Ecto neural progenitor cell (in vitro differentiated cells): ENCODE data around the gene RCN1.
"Not testable (repeated sequence)": the region's sequence is repeated elsewhere in the genome, so short reads cannot be mapped to it uniquely, and the experiment has no call there.

Source experiments
- DNase-seq: peaks from one replicate; pipeline ENCODE4 v3.0.0-alpha.2; 2018; ENCODE audit warnings: low spot score

The RCN1 gene

GRCh38 chr11:32079553-32079952 lies 11.3 kb upstream of the RCN1 start:
- DNase-seq = no peak

GRCh38 chr11:32080361-32080980 lies 10.4 kb upstream of the RCN1 start:
- no peak for DNase-seq

- DNase-seq = no peak
These were observed 9.7 kb upstream of the RCN1 start for GRCh38 chr11:32081129-32081641.

- DNase-seq = no peak
These were observed 9.0 kb upstream of the RCN1 start for GRCh38 chr11:32081901-32082300.

- DNase-seq = no peak
These were observed 8.4 kb upstream of the RCN1 start for GRCh38 chr11:32082346-32082986.

- no peak for DNase-seq
These were observed 3.3 kb upstream of the RCN1 start for GRCh38 chr11:32087597-32087996.

- no peak for DNase-seq
These were observed 2.5 kb upstream of the RCN1 start for GRCh38 chr11:32088117-32088941.

GRCh38 chr11:32092581-32093170 lies 1.8 kb downstream of the RCN1 start:
- DNase-seq = no peak

- no peak for DNase-seq
These were observed 4.0 kb downstream of the RCN1 start for GRCh38 chr11:32094923-32095322.

- no peak for DNase-seq
These were observed 7.4 kb downstream of the RCN1 start for GRCh38 chr11:32098142-32098903.

GRCh38 chr11:32099516-32099915 lies 8.6 kb downstream of the RCN1 start:
- no peak for DNase-seq

- no peak for DNase-seq
These were observed 9.6 kb downstream of the RCN1 start for GRCh38 chr11:32100495-32100894.

GRCh38 chr11:32101791-32102190 lies 10.9 kb downstream of the RCN1 start:
- no peak for DNase-seq

GRCh38 chr11:32103121-32103719 lies 12.3 kb downstream of the RCN1 start:
- not testable (repeated sequence) for DNase-seq

- DNase-seq = no peak
These were observed 13.1 kb downstream of the RCN1 start for GRCh38 chr11:32103941-32104340.

- DNase-seq = no peak
These were observed 15.1 kb downstream of the RCN1 start for GRCh38 chr11:32105871-32106560.

GRCh38 chr11:32107647-32108046 lies 16.8 kb downstream of the RCN1 start:
- no peak for DNase-seq

- DNase-seq = no peak
These were observed 17.7 kb downstream of the RCN1 start for GRCh38 chr11:32108576-32108975.

GRCh38 chr11:32109138-32109537 lies 18.3 kb downstream of the RCN1 start:
- no peak for DNase-seq

GRCh38 chr11:32109592-32109991 lies 18.7 kb downstream of the RCN1 start:
- DNase-seq = no peak

GRCh38 chr11:32110795-32111194 lies 19.9 kb downstream of the RCN1 start:
- no peak for DNase-seq
